Vagina (tissue), 2 donors: ENCODE data around the gene NGEF. TPM values are rescaled to one million over a fixed set of nuclear protein-coding genes. Genes with fewer than 3 reads are reported as not detected.

Experiments used
- DNase-seq, 2 donors: peaks; one replicate each; pipeline ENCODE4 v3.0.0-alpha.2; 2017; ENCODE audit errors: extremely low spot score in 2 of 2
- H3K27ac ChIP-seq: fragments of 200-600 bp; sonication (generic); one replicate; pipeline ENCODE4 v1.5.1; 2019
- H3K27me3 ChIP-seq: fragments of 200-600 bp; sonication (generic); one replicate; pipeline ENCODE4 v1.5.1; 2019
- H3K36me3 ChIP-seq, 2 donors: fragments of 200-600 bp; sonication (generic); one replicate each; pipeline ENCODE4 v1.5.1; 2017 to 2019
- H3K4me1 ChIP-seq: fragments of 200-600 bp; sonication (generic); one replicate; pipeline ENCODE4 v1.5.1; 2019
- H3K4me3 ChIP-seq, 2 donors: fragments of 200-600 bp; sonication (generic); 1 replicate in 1 of 2; 2 replicates in 1 of 2; pipeline ENCODE4 v1.5.1; 2016 to 2019
- H3K9me3 ChIP-seq: fragments of 200-600 bp; sonication (generic); one replicate; pipeline ENCODE4 v1.5.1; 2019
- CTCF ChIP-seq, 3 experiments: fragments of 450-650 bp in 2 of 3; fragments of 200-600 bp in 1 of 3; sonication (generic) in 1 of 3; IDR thresholded peaks; one replicate each; pipeline ENCODE4 v1.5.1; 2017 to 2019; ENCODE audit warnings: antibody characterized with exemption in 3 of 3, mild to moderate bottlenecking in 2 of 3, moderate library complexity in 2 of 3
- POLR2A ChIP-seq, 2 donors: fragments of 450-650 bp; IDR thresholded peaks; one replicate each; pipeline ENCODE4 v1.6.1; 2017; ENCODE audit warnings: antibody characterized with exemption in 2 of 2, mild to moderate bottlenecking in 2 of 2, moderate library complexity in 2 of 2
- POLR2AphosphoS5 ChIP-seq, 2 donors: sonication (generic); formaldehyde crosslinking; IDR thresholded peaks; one replicate each; pipeline ENCODE4 v1.9.0; 2017; ENCODE audit warnings: antibody characterized with exemption in 2 of 2, mild to moderate bottlenecking in 2 of 2, low read depth in 1 of 2; ENCODE audit not compliant: insufficient read depth in 1 of 2
- intact Hi-C: fragments of 100-400 bp; cut with DNase I; formaldehyde crosslinking; loops from one replicate; pipeline ENCODE4 v1.15.1; 2023
- total RNA-seq: library from RNA; depleted of rRNA; stranded (reverse); fragments of >200 nt; gene quantifications from one replicate; pipeline ENCODE4 v1.2.3, GENCODE V29; 2016

NGEF gene
- total RNA-seq, 1 donor from 2014 or later, result 4.9 TPM

GRCh38 chr2:232892221-232892620 lies 120.8 kb downstream of the NGEF start:
- Histone ChIP-seq H3K27me3 (no peaks in the 10 kb centered on the region), H3K4me1 (peaks cover 7% of the 10 kb centered on the region), H3K36me3 (no peaks in the 10 kb centered on the region), H3K4me3 (no peak overlapping the region), H3K9me3 (no peaks in the 10 kb centered on the region), H3K27ac (no peak overlapping the region)
- no peak for DNase-seq
- no peak for TF ChIP-seq CTCF (IDR thresholded peaks at IDR 0.05)
- intact Hi-C loops, result no loop called here

- Histone ChIP-seq H3K36me3 (no peaks in the 10 kb centered on the region), H3K27me3 (no peaks in the 10 kb centered on the region), H3K27ac (no peak overlapping the region), H3K9me3 (no peaks in the 10 kb centered on the region), H3K4me3 (no peak overlapping the region), H3K4me1 (peaks cover 7% of the 10 kb centered on the region)
- TF ChIP-seq POLR2A (IDR thresholded peaks at IDR 0.05) (no peak), POLR2AphosphoS5 (IDR thresholded peaks at IDR 0.05; ENCODE audit: insufficient read depth in 1 of 2, low read depth in 1 of 2) (no peak), CTCF (IDR thresholded peaks at IDR 0.05) (no peak)
- intact Hi-C loops, result no loop called here
- no peak for DNase-seq
These were observed 121.4 kb downstream of the NGEF start for GRCh38 chr2:232891621-232892071.

DNA sequence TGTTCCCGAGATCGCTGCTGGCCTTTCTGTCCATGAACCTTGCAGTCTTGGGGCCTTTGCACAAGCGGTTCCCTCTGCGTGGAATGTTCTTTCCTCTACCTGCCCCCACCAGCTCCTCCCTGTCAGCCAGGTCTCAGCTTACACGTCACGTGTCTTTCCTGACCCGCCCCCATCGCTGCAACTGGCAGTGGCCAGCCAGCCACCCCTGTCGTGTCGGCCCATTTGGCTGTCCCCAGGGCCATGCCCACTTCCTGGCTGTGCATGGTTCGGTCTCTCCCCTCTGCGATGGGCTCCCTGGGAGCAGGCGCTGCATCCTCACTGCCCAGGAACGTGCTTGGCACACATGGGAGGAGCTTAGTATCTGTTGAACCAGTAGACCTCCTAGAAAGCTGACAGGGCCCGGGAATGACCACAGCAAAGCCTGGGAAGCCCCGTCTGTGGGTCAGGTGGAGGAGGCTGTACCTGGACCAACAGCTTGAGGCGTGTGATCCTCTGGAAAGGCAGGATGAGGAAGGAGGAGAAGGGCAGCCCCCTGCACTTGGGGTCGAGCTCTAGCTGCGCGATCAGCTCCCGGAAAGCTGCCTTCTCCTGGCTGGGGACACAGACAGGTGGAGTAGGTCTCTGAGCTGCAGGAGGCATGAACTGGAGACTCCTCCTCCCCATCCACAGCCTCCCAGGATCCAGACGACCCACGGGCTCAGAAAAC lies 122.0 kb downstream of the NGEF start:
- no peak for DNase-seq
- H3K36me3 ChIP-seq, result no peaks in the 10 kb centered on the region
- H3K9me3 ChIP-seq, result no peaks in the 10 kb centered on the region
- intact Hi-C loops, result no loop called here
- peaks cover 7% of the 10 kb centered on the region for H3K4me1 ChIP-seq
- no peaks in the 10 kb centered on the region for H3K27me3 ChIP-seq
- no peak overlapping the region for H3K4me3 ChIP-seq
- TF ChIP-seq POLR2A (IDR thresholded peaks at IDR 0.05) (no peak), POLR2AphosphoS5 (IDR thresholded peaks at IDR 0.05; ENCODE audit: insufficient read depth in 1 of 2, low read depth in 1 of 2) (no peak), CTCF (IDR thresholded peaks at IDR 0.05) (no peak)
- no peak overlapping the region for H3K27ac ChIP-seq

DNA sequence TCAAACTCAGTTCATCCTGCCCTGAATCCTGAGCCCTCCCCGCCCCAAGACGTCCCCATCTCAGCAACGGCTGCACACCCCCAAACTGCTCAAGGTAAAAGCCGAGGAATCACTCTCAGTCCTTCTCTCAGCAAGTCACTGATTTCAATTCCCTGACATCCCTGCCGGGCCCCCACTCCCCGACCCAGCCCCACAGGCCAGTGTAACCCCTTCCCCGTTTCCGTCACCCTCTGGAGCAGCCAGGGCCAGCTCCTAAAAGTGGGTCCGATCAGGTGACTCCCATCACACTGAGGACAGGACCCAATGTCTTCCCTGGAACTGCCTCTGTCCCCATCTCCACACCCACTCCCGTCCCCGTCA lies 122.5 kb downstream of the NGEF start:
- no peak overlapping the region for H3K4me3 ChIP-seq
- H3K9me3 ChIP-seq, result no peaks in the 10 kb centered on the region
- H3K27ac ChIP-seq, result no peak overlapping the region
- no peaks in the 10 kb centered on the region for H3K27me3 ChIP-seq
- DNase-seq, result no peak
- no peak for TF ChIP-seq POLR2A (IDR thresholded peaks at IDR 0.05)
- no peak for TF ChIP-seq CTCF (IDR thresholded peaks at IDR 0.05)
- no peak for TF ChIP-seq POLR2AphosphoS5 (IDR thresholded peaks at IDR 0.05; ENCODE audit: insufficient read depth in 1 of 2, low read depth in 1 of 2)
- H3K36me3 ChIP-seq, result no peaks in the 10 kb centered on the region
- peaks cover 7% of the 10 kb centered on the region for H3K4me1 ChIP-seq
- intact Hi-C loops, result no loop called here

GRCh38 chr2:232889876-232890401 lies 123.1 kb downstream of the NGEF start:
- Histone ChIP-seq H3K36me3 (no peaks in the 10 kb centered on the region), H3K27ac (no peak overlapping the region), H3K4me3 (no peak overlapping the region), H3K27me3 (no peaks in the 10 kb centered on the region), H3K4me1 (peaks cover 7% of the 10 kb centered on the region), H3K9me3 (no peaks in the 10 kb centered on the region)
- intact Hi-C loops, result no loop called here
- DNase-seq, result no peak
- no peak for TF ChIP-seq POLR2AphosphoS5 (IDR thresholded peaks at IDR 0.05; ENCODE audit: insufficient read depth in 1 of 2, low read depth in 1 of 2)
- no peak for TF ChIP-seq POLR2A (IDR thresholded peaks at IDR 0.05)
- TF ChIP-seq CTCF (IDR thresholded peaks at IDR 0.05), result no peak
